ENCODE measurements around the gene CHRNA9. TPM values are rescaled to one million over a fixed set of nuclear protein-coding genes. Genes with fewer than 3 reads are reported as not detected.

Gene CHRNA9
- polyA plus RNA-seq, 1 donor (not counting 4 experiments of a cell fraction or from before 2014, with no cell fraction given) = 0.03 TPM

DNA sequence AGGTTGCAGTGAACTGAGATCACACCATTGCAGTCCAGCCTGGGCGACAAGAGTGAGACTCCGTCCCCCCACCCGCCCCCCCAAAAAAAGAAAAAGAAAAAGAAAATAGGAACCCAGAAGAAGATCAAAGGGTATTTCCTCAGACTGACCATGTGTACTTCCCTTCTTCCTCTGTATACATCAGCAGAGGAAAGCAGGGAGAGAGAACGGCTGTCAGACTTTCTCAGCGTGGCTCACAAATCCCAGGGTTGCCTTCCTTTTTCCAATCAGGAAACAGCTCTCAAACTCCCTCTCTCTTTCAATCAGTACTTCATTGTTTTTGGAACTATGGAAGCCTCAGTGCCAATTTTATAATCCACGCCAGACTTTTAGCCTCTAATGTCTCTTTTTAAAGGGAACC is 59.1 kb downstream of the CHRNA9 start:
- Histone ChIP-seq H4K20me1 (ENCODE audit: control insufficient read depth, extremely low read depth, insufficient read depth, low read length) (no peaks in the 10 kb centered on the region), H3K36me3 (ENCODE audit: control insufficient read depth in 2 of 2, extremely low read depth in 1 of 2, insufficient read depth in 2 of 2, low read length in 2 of 2) (no peaks in the 10 kb centered on the region), H2AFZ (ENCODE audit: control insufficient read depth, low read length) (no peak overlapping the region), H3K9ac (ENCODE audit: control insufficient read depth, extremely low read depth, insufficient read depth, low read length) (no peak overlapping the region), H3K9me1 (ENCODE audit: control insufficient read depth, extremely low read depth, insufficient read depth, low read length) (peaks cover 2% of the 10 kb centered on the region), H3K79me2 (ENCODE audit: control insufficient read depth, insufficient read depth, low read length) (no peaks in the 10 kb centered on the region), H3K27ac (ENCODE audit: control insufficient read depth, insufficient read depth, low read length) (no peak overlapping the region), H3K4me3 (ENCODE audit: control insufficient read depth in 2 of 3, extremely low read depth in 1 of 3, insufficient read depth in 2 of 3, low read depth in 1 of 3, low read length in 3 of 3) (no peak overlapping the region), H3K9me3 (ENCODE audit: control insufficient read depth, low read depth, low read length) (no peaks in the 10 kb centered on the region), H3K4me1 (ENCODE audit: control insufficient read depth, extremely low read depth, insufficient read depth, low read length) (peaks cover 4% of the 10 kb centered on the region), H3K4me2 (ENCODE audit: control insufficient read depth, extremely low read depth, insufficient read depth, low read depth, low read length) (no peak overlapping the region), H3K27me3 (ENCODE audit: control insufficient read depth, extremely low read depth, insufficient read depth, low read length) (no peaks in the 10 kb centered on the region)
- no peak for TF ChIP-seq EZH2 (IDR thresholded peaks at IDR 0.05; ENCODE audit: low read length)
- TF ChIP-seq, protein P1, sequence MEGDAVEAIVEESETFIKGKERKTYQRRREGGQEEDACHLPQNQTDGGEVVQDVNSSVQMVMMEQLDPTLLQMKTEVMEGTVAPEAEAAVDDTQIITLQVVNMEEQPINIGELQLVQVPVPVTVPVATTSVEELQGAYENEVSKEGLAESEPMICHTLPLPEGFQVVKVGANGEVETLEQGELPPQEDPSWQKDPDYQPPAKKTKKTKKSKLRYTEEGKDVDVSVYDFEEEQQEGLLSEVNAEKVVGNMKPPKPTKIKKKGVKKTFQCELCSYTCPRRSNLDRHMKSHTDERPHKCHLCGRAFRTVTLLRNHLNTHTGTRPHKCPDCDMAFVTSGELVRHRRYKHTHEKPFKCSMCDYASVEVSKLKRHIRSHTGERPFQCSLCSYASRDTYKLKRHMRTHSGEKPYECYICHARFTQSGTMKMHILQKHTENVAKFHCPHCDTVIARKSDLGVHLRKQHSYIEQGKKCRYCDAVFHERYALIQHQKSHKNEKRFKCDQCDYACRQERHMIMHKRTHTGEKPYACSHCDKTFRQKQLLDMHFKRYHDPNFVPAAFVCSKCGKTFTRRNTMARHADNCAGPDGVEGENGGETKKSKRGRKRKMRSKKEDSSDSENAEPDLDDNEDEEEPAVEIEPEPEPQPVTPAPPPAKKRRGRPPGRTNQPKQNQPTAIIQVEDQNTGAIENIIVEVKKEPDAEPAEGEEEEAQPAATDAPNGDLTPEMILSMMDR (optimal IDR thresholded peaks at IDR 0.05 in 1 of 3, IDR thresholded peaks at IDR 0.05 in 1 of 3, conservative IDR thresholded peaks at IDR 0.05 in 1 of 3; ENCODE audit: extremely low read depth in 1 of 3, insufficient read depth in 2 of 3, low read length in 3 of 3) = no peak
- dilution Hi-C loops (cut with MboI; ENCODE audit: extremely low pct_ligation_motif_present, low sequenced_read_pairs) = no loop called here
- FAIRE-seq = no peak
- DNase-seq (ENCODE audit: low read depth, low spot score) = no peak

DNA sequence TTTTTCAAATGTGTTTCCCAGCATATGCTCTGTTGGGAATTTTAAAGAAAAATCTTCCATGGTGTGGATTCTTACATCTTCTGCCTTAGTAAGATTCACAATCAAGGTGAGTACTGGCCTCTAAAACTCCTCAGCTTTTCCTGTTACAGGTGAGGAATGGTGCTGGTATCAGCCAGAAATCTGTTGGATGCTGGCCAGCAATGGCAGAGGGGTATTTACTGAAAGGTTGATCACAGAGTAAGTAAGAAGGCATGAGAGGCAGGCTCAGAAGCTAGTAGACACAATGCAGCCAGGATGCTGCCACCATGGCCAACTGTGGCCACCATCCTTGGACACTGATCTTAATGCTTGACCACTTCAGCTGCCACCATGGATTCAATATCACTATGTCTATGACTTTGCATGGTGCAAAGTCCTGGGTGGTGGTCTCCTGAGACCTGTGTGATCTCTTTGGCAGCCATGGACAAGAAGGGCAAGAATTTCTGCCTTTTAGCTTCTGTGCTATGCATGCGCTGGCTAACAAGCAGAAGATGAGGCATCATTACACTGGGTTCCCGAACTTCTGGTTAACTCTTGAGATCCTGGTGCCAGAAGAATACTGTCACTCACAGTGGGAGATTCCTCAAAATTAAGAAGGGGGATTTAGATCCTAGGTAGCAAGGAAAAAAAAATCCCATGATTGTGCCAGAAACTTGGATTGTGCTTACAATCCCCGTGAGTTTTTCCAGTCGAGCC is 60.2 kb downstream of the CHRNA9 start:
- H3K36me3 ChIP-seq (ENCODE audit: control insufficient read depth in 2 of 2, extremely low read depth in 1 of 2, insufficient read depth in 2 of 2, low read length in 2 of 2) = no peaks in the 10 kb centered on the region
- peaks cover 2% of the 10 kb centered on the region for H3K9me1 ChIP-seq (ENCODE audit: control insufficient read depth, extremely low read depth, insufficient read depth, low read length)
- H4K20me1 ChIP-seq (ENCODE audit: control insufficient read depth, extremely low read depth, insufficient read depth, low read length) = no peaks in the 10 kb centered on the region
- no peak overlapping the region for H3K4me3 ChIP-seq (ENCODE audit: control insufficient read depth in 2 of 3, extremely low read depth in 1 of 3, insufficient read depth in 2 of 3, low read depth in 1 of 3, low read length in 3 of 3)
- dilution Hi-C loops (cut with MboI; ENCODE audit: extremely low pct_ligation_motif_present, low sequenced_read_pairs) = no loop called here
- no peak overlapping the region for H3K27ac ChIP-seq (ENCODE audit: control insufficient read depth, insufficient read depth, low read length)
- peaks cover 4% of the 10 kb centered on the region for H3K4me1 ChIP-seq (ENCODE audit: control insufficient read depth, extremely low read depth, insufficient read depth, low read length)
- H3K9ac ChIP-seq (ENCODE audit: control insufficient read depth, extremely low read depth, insufficient read depth, low read length) = no peak overlapping the region
- TF ChIP-seq EZH2 (IDR thresholded peaks at IDR 0.05; ENCODE audit: low read length) = no peak
- TF ChIP-seq, protein P1 (optimal IDR thresholded peaks at IDR 0.05 in 1 of 3, IDR thresholded peaks at IDR 0.05 in 1 of 3, conservative IDR thresholded peaks at IDR 0.05 in 1 of 3; ENCODE audit: extremely low read depth in 1 of 3, insufficient read depth in 2 of 3, low read length in 3 of 3) = no peak
- no peaks in the 10 kb centered on the region for H3K9me3 ChIP-seq (ENCODE audit: control insufficient read depth, low read depth, low read length)
- no peak overlapping the region for H3K4me2 ChIP-seq (ENCODE audit: control insufficient read depth, extremely low read depth, insufficient read depth, low read depth, low read length)
- no peak overlapping the region for H2AFZ ChIP-seq (ENCODE audit: control insufficient read depth, low read length)
- H3K27me3 ChIP-seq (ENCODE audit: control insufficient read depth, extremely low read depth, insufficient read depth, low read length) = no peaks in the 10 kb centered on the region
- no peaks in the 10 kb centered on the region for H3K79me2 ChIP-seq (ENCODE audit: control insufficient read depth, insufficient read depth, low read length)
- DNase-seq (ENCODE audit: low read depth, low spot score) (no peak), FAIRE-seq (no peak)

All from keratinocyte (primary cell).